MM.1S (cell line): ENCODE results near the gene YY1.

ENCODE experiments used
- DNase-seq: peaks from one replicate; pipeline ENCODE4 v3.0.0-alpha.2; 2015
- H2AFZ ChIP-seq: fragments of 300-600 bp; sonication (generic); 2 replicates; pipeline ENCODE4 v1.6.0; 2016; ENCODE audit warnings: antibody characterized with exemption, low read length
- H3F3A ChIP-seq: fragments of 300-600 bp; sonication (generic); 2 replicates; pipeline ENCODE4 v1.6.1; 2016; ENCODE audit warnings: mild to moderate bottlenecking, antibody characterized with exemption, low read length, moderate library complexity, mixed read lengths; ENCODE audit not compliant: insufficient read depth
- H3K27ac ChIP-seq: fragments of 300-600 bp; sonication (generic); 2 replicates; pipeline ENCODE4 v1.5.1; 2016; ENCODE audit warnings: mild to moderate bottlenecking, low read length
- H3K27me3 ChIP-seq: fragments of 300-600 bp; sonication (generic); replicated peaks from 2 replicates; pipeline ENCODE4 v1.6.0; 2016; ENCODE audit warnings: low read length; ENCODE audit not compliant: insufficient read depth
- H3K36me3 ChIP-seq: fragments of 300-600 bp; sonication (generic); replicated peaks from 2 replicates; pipeline ENCODE4 v1.6.1; 2016; ENCODE audit warnings: mild to moderate bottlenecking, low read length, mixed read lengths; ENCODE audit not compliant: insufficient read depth
- H3K4me1 ChIP-seq: fragments of 300-600 bp; sonication (generic); 2 replicates; pipeline ENCODE4 v1.6.1; 2016; ENCODE audit warnings: low read length, mixed read lengths
- H3K4me2 ChIP-seq: fragments of 300-600 bp; sonication (generic); 2 replicates; pipeline ENCODE4 v1.6.0; 2016; ENCODE audit warnings: low read depth, low read length
- H3K4me3 ChIP-seq: fragments of 300-600 bp; sonication (generic); 2 replicates; pipeline ENCODE4 v1.5.1; 2016; ENCODE audit warnings: low read length, mixed read lengths
- H3K79me2 ChIP-seq: fragments of 300-600 bp; sonication (generic); 2 replicates; pipeline ENCODE4 v1.6.1; 2016; ENCODE audit warnings: mixed run types, low read length, mixed read lengths
- H3K9ac ChIP-seq: fragments of 300-600 bp; sonication (generic); 2 replicates; pipeline ENCODE4 v1.6.1; 2016; ENCODE audit warnings: low read length, mixed read lengths
- H3K9me2 ChIP-seq: fragments of 300-600 bp; sonication (generic); replicated peaks from 2 replicates; pipeline ENCODE4 v1.6.1; 2016; ENCODE audit warnings: mild to moderate bottlenecking, low read length, mixed read lengths; ENCODE audit not compliant: insufficient read depth
- H3K9me3 ChIP-seq: fragments of 300-600 bp; sonication (generic); replicated peaks from 2 replicates; pipeline ENCODE4 v1.6.1; 2016; ENCODE audit warnings: mild to moderate bottlenecking, low read length, mixed read lengths; ENCODE audit not compliant: insufficient read depth
- H4K20me1 ChIP-seq: fragments of 300-600 bp; sonication (generic); 2 replicates; pipeline ENCODE4 v1.6.1; 2016; ENCODE audit warnings: mild to moderate bottlenecking, low read length, moderate library complexity, mixed read lengths; ENCODE audit not compliant: insufficient read depth
- CTCF ChIP-seq: fragments of 300-600 bp; sonication (generic); IDR thresholded peaks from 2 replicates; pipeline ENCODE4 v1.5.1; 2016; ENCODE audit warnings: antibody characterized with exemption, low read length, mixed read lengths
- EZH2 ChIP-seq: fragments of 300-600 bp; sonication (generic); optimal IDR thresholded peaks from 2 replicates; pipeline ENCODE3; 2017; ENCODE audit warnings: low read depth, mild to moderate bottlenecking, antibody characterized with exemption, low read length, mixed read lengths
- EZH2phosphoT487 ChIP-seq: fragments of 300-600 bp; sonication (generic); IDR thresholded peaks from 2 replicates; pipeline ENCODE4 v1.6.1; 2018; ENCODE audit warnings: antibody characterized with exemption, low read length

The YY1 gene

GRCh38 chr14:100215330-100215885, 23.5 kb upstream of the YY1 start:
- Histone ChIP-seq H3K4me3 (no peak overlapping the region), H3F3A (no peaks in the 10 kb centered on the region), H3K9me2 (no peaks in the 10 kb centered on the region), H2AFZ (no peak overlapping the region), H3K36me3 (no peaks in the 10 kb centered on the region), H3K4me1 (no peaks in the 10 kb centered on the region), H3K4me2 (no peak overlapping the region), H4K20me1 (no peaks in the 10 kb centered on the region), H3K27me3 (no peaks in the 10 kb centered on the region), H3K9me3 (no peaks in the 10 kb centered on the region), H3K27ac (no peak overlapping the region), H3K9ac (no peak overlapping the region), H3K79me2 (no peaks in the 10 kb centered on the region)
- no peak for TF ChIP-seq EZH2phosphoT487
- no peak for TF ChIP-seq CTCF
- no peak for TF ChIP-seq EZH2
- DNase-seq: no peak

- Histone ChIP-seq H4K20me1 (no peaks in the 10 kb centered on the region), H3K4me3 (no peak overlapping the region), H3K36me3 (no peaks in the 10 kb centered on the region), H3K4me1 (no peaks in the 10 kb centered on the region), H3K79me2 (no peaks in the 10 kb centered on the region), H3K4me2 (no peak overlapping the region), H3K9ac (no peak overlapping the region), H3F3A (no peaks in the 10 kb centered on the region), H3K9me2 (no peaks in the 10 kb centered on the region), H3K27me3 (no peaks in the 10 kb centered on the region), H3K27ac (no peak overlapping the region), H2AFZ (no peak overlapping the region), H3K9me3 (no peaks in the 10 kb centered on the region)
- DNase-seq: no peak
- no peak for TF ChIP-seq EZH2
- TF ChIP-seq CTCF: no peak
- TF ChIP-seq EZH2phosphoT487: no peak
Measured at GRCh38 chr14:100219126-100219785, 19.7 kb upstream of the YY1 start.

GRCh38 chr14:100221533-100222223, 17.3 kb upstream of the YY1 start:
- Histone ChIP-seq H3K27ac (no peak overlapping the region), H3K36me3 (no peaks in the 10 kb centered on the region), H3F3A (no peaks in the 10 kb centered on the region), H3K4me2 (peak overlapping the region; percentile 87), H3K79me2 (no peaks in the 10 kb centered on the region), H3K9me2 (no peaks in the 10 kb centered on the region), H3K9me3 (no peaks in the 10 kb centered on the region), H2AFZ (peak overlapping the region; percentile 82), H4K20me1 (no peaks in the 10 kb centered on the region), H3K4me3 (peak overlapping the region; percentile 68), H3K27me3 (no peaks in the 10 kb centered on the region), H3K4me1 (no peaks in the 10 kb centered on the region), H3K9ac (peak overlapping the region; percentile 40; the same call in 1 of the 2 replicates)
- no peak for TF ChIP-seq CTCF
- no peak for TF ChIP-seq EZH2phosphoT487
- TF ChIP-seq EZH2: no peak
- peak; percentile 67 for DNase-seq
